ENCODE results near the gene TAOK1.
A peak's percentile ranks its signal among the peaks of the same experiment; 100 is the strongest.
"Not testable (repeated sequence)": the region's sequence is repeated elsewhere in the genome, so short reads cannot be mapped to it uniquely, and the experiment has no call there.

TAOK1 gene

GRCh38 chr17:29549177-29549923 lies 159.2 kb downstream of the TAOK1 start:
- peak in 1 of 2 experiments; percentile 9 for DNase-seq

GRCh38 chr17:29555840-29556239 lies 165.7 kb downstream of the TAOK1 start:
- no peak for DNase-seq

GRCh38 chr17:29557085-29557738 lies 167.0 kb downstream of the TAOK1 start:
- DNase-seq = no peak

- DNase-seq = no peak
Measured at GRCh38 chr17:29557739-29558116, 167.6 kb downstream of the TAOK1 start.

GRCh38 chr17:29558139-29558538 lies 168.0 kb downstream of the TAOK1 start:
- not testable (repeated sequence) for DNase-seq

GRCh38 chr17:29559640-29560039 lies 169.5 kb downstream of the TAOK1 start:
- DNase-seq = no peak

GRCh38 chr17:29560316-29560715 lies 170.2 kb downstream of the TAOK1 start:
- no peak for DNase-seq

GRCh38 chr17:29561554-29562517 lies 171.7 kb downstream of the TAOK1 start:
- DNase-seq = no peak

- DNase-seq = no peak
Measured at GRCh38 chr17:29562615-29563014, 172.5 kb downstream of the TAOK1 start.

- DNase-seq = no peak
Measured at GRCh38 chr17:29563816-29564215, 173.7 kb downstream of the TAOK1 start.

GRCh38 chr17:29565643-29566472 lies 175.7 kb downstream of the TAOK1 start:
- peak; percentile 11 to 32 for DNase-seq

- peak; percentile 31 to 72 for DNase-seq
Measured at GRCh38 chr17:29566473-29567303, 176.5 kb downstream of the TAOK1 start, which contains the start of gene ABHD15. TSS of gene ABHD15 (minus strand) at chr17:29567037. CDS start at chr17:29566966, 71 bp downstream.

- DNase-seq = peak in 1 of 2 experiments; percentile 54
Measured at GRCh38 chr17:29567304-29567553, 177.1 kb downstream of the TAOK1 start.

GRCh38 chr17:29567554-29568330 lies 177.6 kb downstream of the TAOK1 start:
- DNase-seq = peak; percentile 49 to 73

- DNase-seq = peak; percentile 78 to 90
Measured at GRCh38 chr17:29568331-29569244, 178.4 kb downstream of the TAOK1 start, which contains the start of gene TP53I13. TSS of gene TP53I13 (plus strand) at chr17:29568701. CDS start at chr17:29568759, 58 bp downstream.

- no peak for DNase-seq
Measured at GRCh38 chr17:29569245-29569950, 179.2 kb downstream of the TAOK1 start.

- no peak for DNase-seq
Measured at GRCh38 chr17:29570521-29570920, 180.4 kb downstream of the TAOK1 start.

GRCh38 chr17:29571486-29571882 lies 181.3 kb downstream of the TAOK1 start:
- no peak for DNase-seq

Measured in NCI-H1930 (cell line).